ENCODE results near the gene CMTM4. TPM values are rescaled to one million over a fixed set of nuclear protein-coding genes. Genes with fewer than 3 reads are reported as not detected.
A peak's percentile ranks its signal among the peaks of the same experiment; 100 is the strongest.

CMTM4 gene
- total and polyA plus RNA-seq, 11 donors: 4.5 to 22.5 (median 12.2) TPM

DNA sequence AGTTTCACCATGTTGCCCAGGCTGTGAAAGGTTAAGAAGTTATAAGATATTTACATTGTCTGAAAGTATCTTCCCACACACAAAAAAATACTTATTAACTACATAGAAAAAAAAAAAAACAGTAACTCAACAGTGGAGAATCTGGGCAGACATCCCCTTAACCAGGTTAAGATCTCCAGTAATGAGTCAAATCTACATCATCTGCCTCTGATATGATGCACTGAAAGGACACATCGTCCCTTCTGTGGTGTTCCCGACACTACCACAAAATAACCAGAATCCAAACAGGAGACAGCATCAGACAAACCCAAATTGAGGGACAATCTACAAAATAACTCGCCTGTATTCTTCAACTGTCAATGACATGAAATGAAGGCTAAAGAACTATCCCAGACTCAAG, 40.0 kb downstream of the CMTM4 start:
- no peak for DNase-seq
- no peak overlapping the region for H3K27ac ChIP-seq
- intact Hi-C loops (cut with DNase I): loop anchor here in 2 of 10 donors (2.0 to 10.0 kb wide), 3 partner anchors 14 to 98 kb away; partner anchors contain the start of gene DYNC1LI2 (in 1 of the 2)
- no peak overlapping the region for H3K4me3 ChIP-seq
- WGBS, 4 donors: 93 to 96% (median 95%) methylated on average over 3 of the region's 3 CpGs
- ATAC-seq: no peak
- no peaks in the 10 kb centered on the region for H3K36me3 ChIP-seq
- no peaks in the 10 kb centered on the region for H3K9me3 ChIP-seq
- H3K4me1 ChIP-seq: peaks cover 0 to 47% (median 15%) of the 10 kb centered on the region in 12 donors
- H3K27me3 ChIP-seq: no peaks in the 10 kb centered on the region
- TF ChIP-seq POLR2A (IDR thresholded peaks at IDR 0.05): no peak
- TF ChIP-seq, protein P1, sequence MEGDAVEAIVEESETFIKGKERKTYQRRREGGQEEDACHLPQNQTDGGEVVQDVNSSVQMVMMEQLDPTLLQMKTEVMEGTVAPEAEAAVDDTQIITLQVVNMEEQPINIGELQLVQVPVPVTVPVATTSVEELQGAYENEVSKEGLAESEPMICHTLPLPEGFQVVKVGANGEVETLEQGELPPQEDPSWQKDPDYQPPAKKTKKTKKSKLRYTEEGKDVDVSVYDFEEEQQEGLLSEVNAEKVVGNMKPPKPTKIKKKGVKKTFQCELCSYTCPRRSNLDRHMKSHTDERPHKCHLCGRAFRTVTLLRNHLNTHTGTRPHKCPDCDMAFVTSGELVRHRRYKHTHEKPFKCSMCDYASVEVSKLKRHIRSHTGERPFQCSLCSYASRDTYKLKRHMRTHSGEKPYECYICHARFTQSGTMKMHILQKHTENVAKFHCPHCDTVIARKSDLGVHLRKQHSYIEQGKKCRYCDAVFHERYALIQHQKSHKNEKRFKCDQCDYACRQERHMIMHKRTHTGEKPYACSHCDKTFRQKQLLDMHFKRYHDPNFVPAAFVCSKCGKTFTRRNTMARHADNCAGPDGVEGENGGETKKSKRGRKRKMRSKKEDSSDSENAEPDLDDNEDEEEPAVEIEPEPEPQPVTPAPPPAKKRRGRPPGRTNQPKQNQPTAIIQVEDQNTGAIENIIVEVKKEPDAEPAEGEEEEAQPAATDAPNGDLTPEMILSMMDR (IDR thresholded peaks at IDR 0.05): no peak

DNA sequence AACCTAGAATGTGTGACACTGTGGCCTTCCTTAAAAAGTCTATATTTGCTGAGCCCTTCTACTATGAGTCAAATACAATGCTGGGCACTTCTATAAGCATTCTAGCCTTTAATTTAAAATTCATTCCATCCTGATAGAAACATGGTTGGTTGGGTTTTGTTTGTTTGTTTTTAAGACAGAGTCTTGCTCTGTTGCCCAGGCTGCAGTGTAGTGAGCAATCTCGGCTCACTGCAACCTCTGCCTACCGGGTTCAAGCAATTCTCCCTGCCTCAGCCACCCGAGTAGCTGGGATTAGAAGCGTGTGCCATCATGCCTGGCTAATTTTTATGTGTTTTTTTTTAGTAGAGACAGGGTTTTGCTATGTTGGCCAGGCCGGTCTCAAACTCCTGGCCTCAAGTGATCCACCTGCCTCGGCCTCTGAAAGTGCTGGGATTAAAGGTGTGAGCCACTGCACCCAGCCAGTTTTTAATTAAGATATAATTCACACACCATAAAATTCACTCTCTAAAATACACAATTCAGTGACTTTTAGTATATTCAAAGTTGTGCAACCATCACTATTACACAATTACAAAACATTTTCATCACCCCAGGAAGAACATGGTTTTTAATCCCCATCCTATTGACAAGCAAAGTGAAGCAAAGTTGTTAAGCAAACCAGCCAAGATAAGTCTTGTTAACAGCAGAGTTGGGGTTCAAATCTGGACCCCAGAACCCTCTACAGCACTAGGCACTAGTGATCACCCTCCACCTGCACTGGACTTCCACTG, 42.8 kb downstream of the CMTM4 start:
- whole genome bisulfite sequencing, 4 donors: 93 to 99% (median 97%) methylated on average over 6 of the region's 6 CpGs
- DNase-seq (no peak), ATAC-seq (no peak)
- no peak overlapping the region for H3K27ac ChIP-seq
- no peaks in the 10 kb centered on the region for H3K36me3 ChIP-seq
- no peak overlapping the region for H3K4me3 ChIP-seq
- no peaks in the 10 kb centered on the region for H3K27me3 ChIP-seq
- H3K9me3 ChIP-seq: no peaks in the 10 kb centered on the region
- H3K4me1 ChIP-seq: peaks cover 0 to 36% (median 7%) of the 10 kb centered on the region in 12 donors
- intact Hi-C loops (cut with DNase I): loop anchor here in 1 of 10 donors (10.0 kb wide), 2 partner anchors 61 to 101 kb away; partner anchors contain the start of gene DYNC1LI2
- TF ChIP-seq, protein P1 (IDR thresholded peaks at IDR 0.05): no peak
- no peak for TF ChIP-seq POLR2A (IDR thresholded peaks at IDR 0.05)

DNA sequence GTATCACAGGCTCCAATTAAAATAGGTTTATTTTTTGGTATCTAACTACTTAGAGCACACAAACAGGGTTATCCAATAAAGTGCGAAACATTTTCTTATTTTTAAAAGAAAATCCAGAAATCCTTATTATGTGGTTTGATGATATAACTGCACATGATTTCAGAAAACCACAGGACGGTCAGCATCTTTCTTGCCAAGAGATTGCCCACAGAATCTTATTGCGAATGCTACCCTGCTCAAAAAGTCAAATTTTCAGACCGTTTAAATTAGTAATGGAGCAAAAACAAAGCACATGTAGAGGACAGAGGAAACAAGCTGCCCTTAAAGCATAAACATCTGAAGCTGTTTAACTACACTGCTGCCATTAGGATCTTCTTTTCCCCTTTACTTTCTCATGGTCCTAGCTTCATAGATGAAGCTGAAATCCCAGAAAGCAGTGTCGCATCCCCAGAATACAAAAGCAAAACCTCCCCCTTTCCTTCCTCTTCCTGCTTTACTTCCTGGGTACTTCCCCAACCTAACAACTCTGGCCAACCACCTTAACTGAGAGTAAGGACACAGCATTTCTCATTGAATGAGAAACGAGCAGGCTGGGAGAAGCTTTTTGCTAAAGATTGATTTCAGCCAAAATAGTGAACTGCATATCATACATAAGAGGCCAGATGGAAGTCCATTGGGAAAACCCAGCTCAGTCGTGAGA, 43.7 kb downstream of the CMTM4 start:
- H3K4me1 ChIP-seq: peaks cover 0 to 36% (median 7%) of the 10 kb centered on the region in 12 donors
- H3K9me3 ChIP-seq: no peaks in the 10 kb centered on the region
- DNase-seq: no peak
- no peak for ATAC-seq
- no peaks in the 10 kb centered on the region for H3K36me3 ChIP-seq
- H3K27me3 ChIP-seq: no peaks in the 10 kb centered on the region
- WGBS, 4 donors: 66 to 72% (median 70%) methylated on average over 7 of the region's 7 CpGs
- intact Hi-C loops (cut with DNase I): loop anchor here in 1 of 10 donors (10.0 kb wide), 2 partner anchors 62 to 102 kb away; partner anchors contain the start of gene DYNC1LI2
- H3K27ac ChIP-seq: no peak overlapping the region
- no peak overlapping the region for H3K4me3 ChIP-seq
- TF ChIP-seq, protein P1 (IDR thresholded peaks at IDR 0.05): no peak
- peak in 1 of 2 donors; percentile 3 for TF ChIP-seq POLR2A (IDR thresholded peaks at IDR 0.05)

DNA sequence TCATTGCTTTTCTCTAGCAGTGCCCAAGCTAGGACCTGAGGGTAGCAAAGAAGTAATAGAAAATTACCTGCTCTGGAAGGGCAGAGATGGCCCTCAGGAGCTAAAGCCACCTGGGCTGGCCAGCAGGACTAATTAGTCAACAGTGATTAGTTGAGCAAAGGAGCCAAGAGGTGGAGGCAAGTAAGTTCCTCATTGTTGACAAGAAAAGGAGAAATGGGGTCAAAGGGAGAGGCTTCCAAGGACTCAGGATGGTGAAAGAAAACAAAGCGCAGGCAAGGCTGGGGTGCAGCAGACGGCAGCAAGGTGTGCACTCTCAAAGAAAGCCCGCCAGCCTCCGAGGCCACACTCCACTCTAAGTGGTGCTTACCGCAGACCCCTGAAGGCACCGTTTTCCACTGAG, 44.6 kb downstream of the CMTM4 start:
- Histone ChIP-seq H3K27ac (no peak overlapping the region), H3K36me3 (no peaks in the 10 kb centered on the region), H3K4me3 (no peak overlapping the region), H3K27me3 (no peaks in the 10 kb centered on the region), H3K9me3 (no peaks in the 10 kb centered on the region), H3K4me1 (peaks cover 0 to 36% (median 7%) of the 10 kb centered on the region in 12 donors)
- ATAC-seq (no peak), DNase-seq (no peak)
- WGBS, 4 donors: 88 to 95% (median 92%) methylated on average over 6 of the region's 6 CpGs
- intact Hi-C loops (cut with DNase I): loop anchor here in 1 of 10 donors (10.0 kb wide), 2 partner anchors 63 to 103 kb away; partner anchors contain the start of gene DYNC1LI2
- TF ChIP-seq, protein P1 (IDR thresholded peaks at IDR 0.05): no peak
- no peak for TF ChIP-seq POLR2A (IDR thresholded peaks at IDR 0.05)
